Skin of body (tissue), 2 donors: ENCODE results near the gene ISM1. TPM values are rescaled to one million over a fixed set of nuclear protein-coding genes. Genes with fewer than 3 reads are reported as not detected.

Experiments used
- DNase-seq: peaks from one replicate; lab custom pipeline; 2025; lab: John Stamatoyannopoulos, UW
- total RNA-seq: library from RNA; depleted of rRNA; stranded (reverse); fragments of >200 nt; gene quantifications from one replicate; pipeline ENCODE4 v1.2.3, GENCODE V29; 2014

The ISM1 gene
- total RNA-seq, 1 donor from 2014 or later, result 11.2 TPM

DNA sequence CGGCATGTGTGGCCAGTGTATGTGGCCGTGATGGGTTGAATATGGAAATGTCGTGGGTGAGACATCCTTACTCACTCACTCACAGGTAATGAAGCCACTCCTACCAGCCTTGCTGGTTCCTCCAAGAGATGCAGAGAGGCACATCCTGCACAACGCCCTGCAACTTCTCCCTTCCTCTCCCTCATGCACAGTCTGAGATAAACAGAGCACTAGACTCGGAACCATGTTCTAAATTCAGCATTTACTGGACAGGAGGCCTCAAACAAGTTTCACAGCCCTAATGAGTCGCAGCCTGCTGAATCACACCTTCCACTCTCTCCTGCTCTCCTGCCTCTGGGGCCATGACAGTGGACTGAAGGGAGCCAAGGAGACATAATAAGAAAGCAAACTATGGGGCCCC, 91.2 kb downstream of the ISM1 start:
- DNase-seq, result no peak

DNA sequence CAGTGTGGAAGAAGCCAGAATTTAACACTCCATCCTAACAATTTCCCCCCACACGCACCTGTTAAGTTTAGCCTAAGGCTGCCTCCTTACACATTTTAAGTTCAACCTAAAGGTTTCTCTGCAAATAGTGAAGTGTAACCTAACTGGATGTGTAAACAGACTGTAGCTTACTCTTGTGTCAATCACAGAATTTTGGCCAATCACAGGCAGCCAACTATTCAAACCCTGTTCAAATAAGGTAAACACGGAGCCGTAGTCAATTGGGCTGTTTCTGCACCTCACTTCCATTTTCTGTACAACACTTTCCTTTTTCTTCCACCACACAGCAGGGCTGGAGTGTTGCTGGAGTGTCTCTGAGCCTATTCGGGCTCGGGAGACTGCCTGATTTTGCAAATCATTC, 92.1 kb downstream of the ISM1 start:
- DNase-seq, result no peak

DNA sequence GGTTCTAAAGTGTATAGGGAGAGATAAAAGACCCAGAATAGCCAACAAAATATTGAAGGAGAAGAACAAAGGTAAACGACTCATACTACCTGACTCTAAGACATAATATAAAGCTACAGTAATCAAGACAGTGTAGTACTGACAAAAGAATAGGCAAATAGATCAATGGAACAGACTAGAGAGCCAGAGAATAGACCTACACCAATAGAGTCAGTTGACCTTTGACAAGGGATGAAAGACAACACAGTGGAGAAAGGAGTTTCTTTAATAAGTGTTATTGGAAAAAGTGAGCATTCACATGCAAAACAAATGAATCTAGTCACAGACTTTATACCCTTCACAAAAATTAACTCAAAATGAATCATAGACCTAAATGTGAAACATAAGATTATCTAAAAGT, 96.4 kb downstream of the ISM1 start:
- DNase-seq, result no peak

DNA sequence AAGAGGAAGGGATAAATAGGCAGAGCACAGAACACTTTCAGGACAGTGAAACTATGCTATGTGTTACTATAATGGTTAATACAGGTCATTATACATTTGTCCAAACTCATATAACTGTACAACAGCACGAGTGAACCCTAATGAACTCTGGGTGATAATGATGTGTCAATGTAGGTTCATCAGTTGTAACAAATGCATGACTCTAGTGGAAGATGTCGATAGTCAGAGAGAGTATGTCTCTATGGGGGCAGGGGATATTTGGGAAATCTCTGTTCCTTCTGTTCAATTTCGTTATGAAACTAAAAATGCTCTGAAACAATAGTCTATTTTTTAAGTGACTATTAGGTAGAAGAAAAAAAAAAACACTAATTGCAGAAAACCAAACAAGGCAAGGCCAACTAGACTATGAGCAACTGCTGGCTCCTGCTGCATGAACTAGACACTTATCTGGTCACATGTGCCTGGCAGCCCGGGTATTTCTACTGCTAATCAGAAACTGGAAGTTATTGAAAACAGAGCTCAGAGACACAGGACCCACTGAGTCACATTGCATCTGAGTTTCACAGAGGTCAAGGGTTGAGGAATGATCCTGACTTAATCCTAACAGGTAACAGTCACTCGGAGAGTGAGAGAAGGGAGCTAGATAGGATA, 97.9 kb downstream of the ISM1 start:
- DNase-seq, result no peak

DNA sequence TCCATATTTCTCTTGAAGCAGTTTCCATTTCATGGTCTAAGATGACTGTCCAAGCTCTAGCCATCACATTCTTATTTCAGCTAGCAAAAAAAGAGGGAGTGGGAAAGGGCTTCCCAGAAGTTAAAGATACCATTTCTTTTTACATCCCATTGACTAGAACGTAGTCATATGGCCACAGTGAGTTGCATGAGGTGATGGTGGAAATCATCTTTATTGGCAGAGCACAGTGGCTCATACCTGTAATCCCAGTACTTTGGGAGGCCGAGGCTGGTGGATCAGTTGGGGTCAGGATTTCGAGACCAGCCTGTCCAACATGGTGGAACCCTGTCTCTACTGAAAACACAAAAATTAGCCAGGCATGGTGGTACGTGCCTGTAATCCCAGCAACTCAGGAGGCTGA, 99.6 kb downstream of the ISM1 start:
- no peak for DNase-seq

DNA sequence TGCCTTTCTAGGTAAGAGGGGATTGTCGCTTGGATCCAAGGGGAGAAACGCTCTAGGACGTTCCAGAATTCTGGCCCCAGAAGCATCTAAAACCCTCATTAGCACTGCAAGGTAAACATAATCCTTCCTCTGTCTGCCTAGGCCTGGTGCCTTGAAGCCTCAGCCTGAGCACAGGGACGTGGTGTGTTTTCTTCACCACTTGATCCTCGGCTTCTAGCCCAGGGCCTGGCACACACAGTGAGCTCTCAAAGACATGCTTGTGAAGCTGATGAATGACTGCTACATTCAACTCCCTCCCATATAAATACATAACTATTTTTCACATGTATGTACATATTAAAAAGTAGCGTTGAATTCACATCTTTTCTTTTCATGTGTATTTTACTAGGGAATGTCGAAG, 100.3 kb downstream of the ISM1 start:
- DNase-seq, result no peak

DNA sequence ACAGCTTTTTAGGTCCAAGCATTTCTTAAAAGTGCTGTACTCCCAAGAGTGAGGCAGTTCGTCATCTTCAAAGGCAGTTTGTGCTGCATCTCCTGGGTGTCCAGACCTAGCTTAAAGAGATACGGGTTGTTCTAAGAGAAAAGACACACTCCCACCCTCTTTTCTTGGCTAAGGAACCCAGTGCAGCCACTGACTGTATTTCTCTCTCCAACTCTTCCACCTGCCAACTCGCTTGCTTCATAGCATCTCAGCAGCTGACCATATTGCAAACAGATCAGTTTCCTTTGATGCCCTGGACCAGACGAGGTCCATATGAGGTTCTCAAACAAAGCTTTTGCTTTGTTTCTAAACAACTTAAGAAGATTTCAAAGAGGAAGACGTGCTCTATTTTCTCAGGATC, 101.1 kb downstream of the ISM1 start:
- DNase-seq, result no peak

DNA sequence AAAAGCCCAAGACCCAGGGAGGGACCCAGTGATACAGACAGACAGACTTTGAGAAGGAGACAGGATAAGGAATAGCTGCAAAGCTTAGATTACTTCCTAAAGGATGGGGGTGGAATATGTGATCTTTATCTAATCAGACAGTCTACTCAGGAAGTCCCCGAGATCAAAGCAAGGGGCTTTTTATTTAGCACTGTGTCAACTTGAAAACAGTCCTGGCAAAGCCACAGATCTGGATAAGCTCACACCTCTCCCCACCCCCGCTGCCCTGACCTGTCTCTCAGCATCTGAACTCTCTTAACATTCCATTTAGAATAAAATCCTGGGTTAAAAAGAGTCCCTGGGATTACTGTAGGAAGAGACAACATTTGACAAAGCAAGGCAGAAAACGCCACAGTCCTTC, 101.5 kb downstream of the ISM1 start:
- no peak for DNase-seq

DNA sequence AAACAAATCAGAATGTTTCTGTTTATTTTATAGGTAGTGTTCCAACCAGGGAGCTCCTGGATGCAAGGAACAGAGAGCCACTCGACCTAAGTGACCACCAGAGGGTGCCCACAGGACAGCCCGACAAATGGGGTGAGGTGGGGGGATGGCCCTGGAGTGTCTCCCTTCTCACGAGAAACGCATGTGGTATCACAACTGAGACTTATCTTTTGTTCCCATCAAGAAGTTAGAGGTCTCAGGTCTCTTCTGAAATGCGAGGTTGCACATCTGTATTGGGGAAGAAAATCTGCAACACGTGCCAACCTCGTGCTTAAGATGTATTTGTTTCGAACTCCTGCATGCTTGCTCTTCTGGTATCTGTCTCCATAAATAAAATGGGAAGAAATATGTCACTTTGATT, 104.0 kb downstream of the ISM1 start:
- no peak for DNase-seq

DNA sequence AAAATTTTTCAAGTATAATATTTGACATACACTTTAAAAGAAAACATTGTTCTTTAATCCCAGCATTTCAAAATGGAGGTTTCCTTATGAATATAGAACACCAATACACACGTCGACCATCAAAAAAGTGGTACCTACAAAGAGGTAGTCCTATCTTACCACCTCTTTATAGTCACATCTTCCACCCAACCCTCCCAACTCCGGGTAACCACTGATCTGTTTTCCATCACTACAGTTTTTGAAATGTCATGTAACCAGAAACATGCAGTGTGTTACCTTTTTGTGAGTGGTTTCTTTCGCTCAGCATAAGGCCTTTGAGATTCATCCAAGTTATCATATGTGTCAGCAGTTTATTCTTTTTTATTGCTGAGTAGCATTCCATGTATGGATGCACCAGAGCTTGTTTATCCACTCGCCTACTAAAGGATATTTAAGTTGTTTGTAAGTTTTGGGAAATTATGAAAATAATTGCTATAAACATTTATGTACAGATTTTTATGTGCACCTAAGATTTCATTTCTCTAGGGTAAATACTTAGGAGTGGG, 104.8 kb downstream of the ISM1 start:
- no peak for DNase-seq

DNA sequence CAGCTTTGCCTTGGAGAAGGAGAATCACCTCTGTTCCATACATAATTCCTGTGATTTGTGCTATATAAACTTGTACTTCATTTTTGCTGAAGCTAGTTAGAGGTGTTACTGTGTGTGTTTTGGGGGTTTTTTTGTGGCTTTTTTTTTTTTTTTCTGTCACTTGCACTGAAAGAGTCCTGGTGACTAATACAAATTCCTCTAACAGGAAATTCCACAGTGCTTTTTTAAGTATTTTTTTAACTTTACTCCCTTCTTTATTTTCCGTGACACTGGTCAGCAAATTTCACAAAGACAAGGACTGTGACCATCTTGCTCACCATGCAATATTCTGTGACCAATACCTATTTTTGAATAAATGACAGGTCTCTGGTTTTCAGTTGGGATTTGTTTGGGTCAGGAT, 110.5 kb downstream of the ISM1 start:
- no peak for DNase-seq

DNA sequence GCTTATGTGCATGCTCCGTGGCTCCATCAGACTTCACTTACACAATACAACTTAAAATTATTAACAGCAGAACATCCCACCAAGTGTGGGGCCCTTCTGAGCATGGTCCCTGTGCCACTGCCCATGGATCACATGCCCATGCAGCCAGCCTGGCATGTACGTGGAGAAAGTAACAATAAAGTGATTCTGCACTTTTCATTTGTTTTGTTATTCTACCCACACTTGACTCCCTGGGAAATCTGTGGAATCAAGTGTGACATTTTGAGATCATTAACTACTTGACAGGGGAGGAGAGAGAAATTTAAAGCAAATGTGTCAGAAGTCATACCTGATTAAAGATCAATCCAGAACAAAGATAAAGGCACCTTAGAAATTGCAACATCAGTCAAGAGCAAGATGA, 112.0 kb downstream of the ISM1 start:
- DNase-seq, result no peak

DNA sequence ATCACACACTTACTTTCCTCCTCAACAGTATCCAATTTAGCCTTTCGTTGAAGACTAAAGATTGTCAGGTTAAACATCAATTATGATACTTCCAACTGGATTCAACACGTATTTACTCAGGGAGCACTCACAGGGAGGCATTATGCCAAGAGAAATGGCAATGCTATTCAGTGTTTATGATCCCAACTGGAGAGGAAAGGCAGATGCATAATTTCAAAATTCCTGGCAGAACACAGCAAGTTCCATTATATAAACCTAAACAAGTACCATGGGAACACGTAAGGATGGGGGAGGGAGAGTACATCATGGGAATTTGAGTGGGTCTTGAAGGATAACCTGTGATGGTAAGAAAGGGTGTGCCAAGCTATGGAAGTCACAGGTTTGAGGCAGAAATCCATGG, 112.7 kb downstream of the ISM1 start:
- no peak for DNase-seq

DNA sequence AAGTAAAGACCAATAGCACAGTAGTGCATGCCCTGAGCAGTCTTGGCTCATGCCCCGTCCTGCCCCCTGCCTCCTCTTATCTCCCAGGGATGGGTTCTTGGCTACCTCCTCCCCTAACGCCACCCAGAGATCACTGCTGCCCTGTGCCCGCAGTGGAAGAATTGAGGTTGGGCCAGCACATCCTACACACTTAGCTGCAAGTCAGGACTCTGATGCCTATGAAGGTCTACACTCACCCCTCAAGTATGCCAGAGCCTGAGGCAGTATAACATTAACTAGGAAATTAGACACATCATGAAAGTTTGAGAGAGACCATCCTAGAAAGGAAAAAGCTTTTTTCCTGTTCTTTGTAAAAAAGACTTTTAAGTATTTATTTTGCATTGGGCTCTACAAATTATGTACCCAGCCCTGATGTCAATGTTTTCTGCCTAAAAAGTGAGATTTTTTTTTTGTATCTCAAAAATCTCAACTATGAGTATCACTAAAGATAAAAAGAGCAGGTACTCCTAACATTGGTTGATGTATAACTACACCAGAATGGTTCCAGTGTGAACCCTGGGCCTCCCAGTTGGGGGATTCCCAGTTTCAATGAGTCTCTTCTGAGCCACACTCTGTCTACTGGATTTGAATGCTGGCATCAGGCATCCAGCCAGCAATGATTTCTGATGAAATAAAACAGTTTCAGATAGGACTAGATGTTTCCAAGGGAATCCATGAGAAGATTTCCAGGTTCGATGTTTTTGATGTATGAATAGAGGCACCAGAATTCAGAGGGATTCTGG, 115.4 kb downstream of the ISM1 start:
- no peak for DNase-seq

DNA sequence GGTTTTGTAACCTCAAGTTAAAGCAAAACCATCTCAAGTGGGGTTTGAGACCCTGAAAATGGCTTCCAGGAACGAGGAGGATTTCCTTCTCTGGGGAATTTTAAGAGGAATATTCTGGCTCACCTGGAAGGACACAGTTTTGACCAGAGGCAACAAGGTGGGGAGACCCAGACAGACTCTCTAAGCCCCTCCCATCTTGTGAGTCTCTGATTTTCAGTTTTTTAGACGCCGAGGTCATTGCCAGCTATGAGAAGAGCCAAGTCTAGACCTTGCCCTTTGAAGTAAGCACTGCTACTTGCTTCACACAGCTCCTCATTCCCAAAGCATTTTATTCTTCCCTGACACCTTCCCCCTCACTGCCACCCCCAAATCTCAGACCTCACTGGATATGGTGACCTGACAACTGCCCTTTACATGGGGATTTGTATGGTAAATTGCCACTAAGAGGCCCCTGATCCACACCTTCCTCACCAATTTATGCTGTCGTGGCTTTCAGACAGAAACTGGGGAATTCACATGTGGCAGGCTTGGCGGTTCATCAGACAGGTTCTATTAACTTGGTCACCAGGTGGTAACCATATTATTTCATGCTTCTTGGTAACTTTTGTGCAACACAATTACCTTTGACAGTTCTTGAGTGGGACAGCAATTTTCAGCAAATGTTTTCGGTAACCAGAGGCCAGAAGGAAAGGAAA, 116.2 kb downstream of the ISM1 start:
- DNase-seq, result no peak

DNA sequence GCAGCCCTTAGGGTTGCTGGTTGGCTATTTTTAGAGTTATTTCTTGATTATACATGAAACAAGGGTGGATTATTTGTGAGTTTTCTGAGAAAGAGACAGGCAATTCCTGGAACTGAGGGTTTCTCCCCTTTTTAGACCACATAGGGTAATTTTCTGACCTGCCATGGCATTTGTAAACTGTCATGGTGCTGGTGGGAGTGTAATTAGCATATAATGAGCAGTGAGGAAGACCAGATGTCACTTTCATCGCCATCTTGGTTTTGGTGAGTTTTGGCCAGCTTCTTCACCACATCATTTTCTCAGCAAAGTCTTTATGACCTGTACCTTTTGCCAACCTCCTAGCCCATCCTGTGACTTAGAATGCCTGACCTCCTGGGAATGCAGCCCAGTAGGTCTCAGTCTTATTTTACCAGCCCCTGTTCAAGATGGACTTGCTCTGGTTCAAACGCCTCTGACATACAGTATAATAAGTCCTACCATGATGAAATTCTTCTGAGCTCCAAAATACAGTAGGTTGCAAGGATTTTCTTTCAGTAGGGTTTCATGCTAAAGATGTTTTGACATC, 117.1 kb downstream of the ISM1 start:
- no peak for DNase-seq

DNA sequence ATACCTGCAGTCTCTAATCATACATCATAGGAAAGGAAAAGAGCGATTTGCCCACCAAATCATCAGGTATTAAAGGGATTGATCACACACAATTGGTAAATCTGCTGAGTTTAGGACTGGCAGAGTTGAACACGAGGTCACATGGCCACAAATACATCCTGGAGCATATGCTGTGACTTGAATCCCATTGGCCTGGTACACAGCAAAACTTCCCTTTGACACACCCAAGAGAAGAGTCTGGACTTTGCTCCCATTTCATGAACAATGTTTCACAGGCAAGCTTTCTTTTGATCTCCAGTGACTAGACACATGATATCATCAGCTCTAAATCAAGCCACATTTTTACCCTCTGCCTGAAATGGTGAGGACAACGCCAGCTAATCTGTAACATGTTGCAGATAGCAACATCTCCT, 117.9 kb downstream of the ISM1 start:
- DNase-seq, result no peak

DNA sequence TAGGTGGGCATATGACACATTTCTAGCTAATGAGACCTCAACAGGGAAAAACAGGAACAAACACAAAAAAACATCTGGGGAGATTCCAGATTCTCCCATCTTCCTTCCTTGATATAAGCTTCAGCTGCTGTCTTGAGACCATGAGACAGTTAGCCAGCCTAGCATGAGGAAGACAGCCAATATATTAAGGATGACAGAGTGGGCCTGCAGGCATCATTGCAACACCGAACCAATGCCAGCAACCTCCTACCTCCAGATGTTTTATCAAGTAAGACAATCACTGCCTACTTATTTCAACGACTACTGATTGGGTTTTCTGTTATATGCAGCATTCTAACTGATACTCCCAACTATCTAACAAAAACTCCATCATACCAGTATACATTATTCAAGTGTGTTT, 119.0 kb downstream of the ISM1 start:
- no peak for DNase-seq

DNA sequence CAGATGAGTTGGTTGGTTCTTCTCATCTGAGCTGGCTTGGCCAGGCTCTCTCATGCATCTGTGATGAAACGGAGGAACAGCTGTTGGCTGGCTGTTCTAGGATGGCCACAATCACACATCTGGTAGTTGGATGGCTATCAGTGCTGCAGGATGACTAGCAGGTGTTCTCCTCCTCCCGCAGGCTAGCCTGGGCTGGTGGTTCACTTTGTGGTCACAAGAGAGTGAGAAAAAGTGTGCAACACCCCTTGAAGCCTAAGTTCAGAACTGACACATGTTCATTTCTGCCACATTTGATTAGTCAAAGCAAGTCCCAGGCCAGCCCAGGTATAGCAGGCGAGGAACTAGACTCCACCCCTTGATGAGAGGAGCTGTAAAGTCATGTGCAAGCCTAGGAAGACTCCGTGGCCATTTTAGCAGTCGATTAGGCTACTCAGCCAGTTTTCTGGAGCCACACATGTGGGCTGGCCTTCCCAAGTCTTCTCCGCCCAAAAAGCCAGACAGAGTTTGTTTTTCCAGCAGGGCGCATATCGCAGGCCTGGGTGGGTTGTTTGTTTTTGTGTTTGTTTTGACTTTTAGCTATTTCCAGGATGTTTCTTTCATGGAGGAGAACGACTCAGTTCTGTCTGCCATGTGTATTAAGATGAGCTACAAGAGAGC, 120.8 kb downstream of the ISM1 start:
- DNase-seq, result no peak

DNA sequence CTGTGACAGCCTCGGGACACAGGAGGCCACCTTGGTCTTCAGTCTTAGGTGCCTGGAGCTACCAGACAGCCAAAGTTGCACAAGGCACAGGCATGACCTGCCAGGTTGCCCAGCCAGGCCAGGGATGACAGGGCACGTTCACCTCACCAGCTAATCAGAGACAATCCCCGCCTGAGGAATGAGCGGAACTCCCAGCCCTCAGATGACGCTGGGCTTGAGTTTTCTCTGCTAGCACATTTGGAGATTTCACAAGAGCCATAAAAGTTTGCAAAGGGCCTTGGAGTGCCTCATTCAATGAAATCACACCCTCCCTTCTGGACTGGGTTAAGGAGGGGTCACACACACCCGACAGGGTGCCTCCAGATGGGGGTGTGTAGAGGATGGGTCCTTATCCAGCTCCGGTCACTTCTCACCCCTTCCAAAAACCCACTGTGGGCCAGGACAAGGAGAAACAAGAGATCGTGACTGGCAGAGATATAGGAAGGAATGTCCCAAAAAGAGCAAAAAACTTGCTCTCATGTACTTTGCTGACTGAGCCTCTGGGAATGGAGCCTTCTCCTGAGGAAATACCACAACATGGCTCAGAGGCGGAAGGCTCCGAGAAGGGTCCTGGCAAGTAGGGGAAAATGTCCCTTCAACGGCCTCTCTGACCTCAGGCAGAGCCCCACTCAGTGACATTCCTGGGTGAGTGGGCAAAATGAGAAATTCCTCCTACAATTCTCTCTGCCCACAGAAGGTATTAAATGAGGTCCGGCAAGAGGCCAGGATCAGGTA, 121.6 kb downstream of the ISM1 start:
- no peak for DNase-seq

DNA sequence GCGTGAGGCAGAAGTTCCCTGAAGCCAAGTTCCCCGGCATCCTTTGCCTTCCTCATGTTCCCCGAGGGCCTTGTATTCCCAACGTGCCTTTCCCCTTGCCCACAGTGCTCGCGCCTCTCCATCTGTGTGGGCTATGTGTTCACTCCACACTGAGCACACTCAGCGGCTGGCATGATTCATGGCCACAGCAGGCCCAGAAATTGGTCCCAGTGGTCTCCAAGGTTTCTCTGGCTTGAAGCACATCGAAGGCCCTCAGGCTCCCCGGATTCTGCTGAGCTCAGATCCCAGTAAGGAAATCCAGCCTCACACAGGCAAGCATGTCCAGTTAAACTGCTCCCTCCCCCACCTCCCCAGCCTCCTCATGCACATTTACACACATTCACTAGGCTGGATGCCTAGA, 123.6 kb downstream of the ISM1 start:
- DNase-seq, result no peak
